Testis (tissue), 3 donors: ENCODE data around the gene CDC27. TPM values are rescaled to one million over a fixed set of nuclear protein-coding genes. Genes with fewer than 3 reads are reported as not detected.
"Not testable (repeated sequence)": the region's sequence is repeated elsewhere in the genome, so short reads cannot be mapped to it uniquely, and the experiment has no call there.

Source experiments
- DNase-seq: peaks from one replicate; pipeline ENCODE4 v3.0.0-alpha.2; 2019
- H3K27ac ChIP-seq, 2 donors: fragments of 200-600 bp; sonication (generic); one replicate each; pipeline ENCODE4 v1.5.1; 2019
- H3K27me3 ChIP-seq: fragments of 200-600 bp; sonication (generic); one replicate; pipeline ENCODE4 v1.5.1; 2019
- H3K36me3 ChIP-seq: fragments of 200-600 bp; sonication (generic); one replicate; pipeline ENCODE4 v1.5.1; 2017; ENCODE audit warnings: low read depth; ENCODE audit errors: missing control alignments
- H3K4me1 ChIP-seq: fragments of 200-600 bp; sonication (generic); one replicate; pipeline ENCODE4 v1.5.1; 2019
- H3K4me3 ChIP-seq, 2 donors: fragments of 200-600 bp; sonication (generic); one replicate each; pipeline ENCODE4 v1.5.1; 2017 to 2019
- H3K9me3 ChIP-seq: fragments of 200-600 bp; sonication (generic); one replicate; pipeline ENCODE4 v1.5.1; 2017
- CTCF ChIP-seq, 3 experiments: fragments of 450-650 bp in 2 of 3; fragments of 200-600 bp in 1 of 3; sonication (generic) in 1 of 3; IDR thresholded peaks; one replicate each; pipeline ENCODE4 v1.5.1; 2016 to 2019; ENCODE audit warnings: antibody characterized with exemption in 3 of 3, mild to moderate bottlenecking in 2 of 3, moderate library complexity in 1 of 3
- POLR2A ChIP-seq: fragments of 450-650 bp; IDR thresholded peaks from one replicate; pipeline ENCODE4 v1.6.1; 2017; ENCODE audit warnings: antibody characterized with exemption, mild to moderate bottlenecking, moderate library complexity
- WGBS, 2 donors: methylation state at CpG; one replicate each; pipeline ENCODE4 v1.1.5; 2018; 5-methylcytosine and 5-hydroxymethylcytosine counted together
- intact Hi-C: fragments of 100-400 bp; cut with DNase I; formaldehyde crosslinking; loops from one replicate; pipeline ENCODE4 v1.15.1; 2023; ENCODE audit warnings: low total_unique reads
- polyA plus RNA-seq: library from polyadenylated mRNA; stranded (reverse); fragments of 350-450 nt; fragmentation: Illumina TruSeq; extraction: RNeasy Lipid Tissue Mini Kit (QIAGEN cat#74804); gene quantifications from one replicate; pipeline ENCODE4 v1.2.3, GENCODE V29; 2014; ENCODE audit warnings: low read depth, low replicate concordance; ENCODE audit not compliant: insufficient read depth
- total RNA-seq, 2 donors: library from RNA; depleted of rRNA; stranded (reverse); fragments of >200 nt; gene quantifications; one replicate each; pipeline ENCODE4 v1.2.3, GENCODE V29; 2016

The CDC27 gene
- total and polyA plus RNA-seq, 3 donors from 2014 or later = 74.6 to 99.8 (median 85.8) TPM

- Histone ChIP-seq H3K27ac (no peak overlapping the region), H3K4me3 (no peak overlapping the region), H3K27me3 (no peaks in the 10 kb centered on the region), H3K9me3 (no peaks in the 10 kb centered on the region), H3K4me1 (peaks cover 5% of the 10 kb centered on the region), H3K36me3 (no peaks in the 10 kb centered on the region)
- 82 to 92% methylated on average over 1 of the region's 1 CpG for WGBS, 2 donors
- DNase-seq = no peak
- intact Hi-C loops = no loop called here
- TF ChIP-seq POLR2A (no peak), CTCF (IDR thresholded peaks at IDR 0.05) (no peak)
Measured at GRCh38 chr17:47180337-47180736, 8.8 kb downstream of the CDC27 start.

GRCh38 chr17:47179141-47179540 is 10.0 kb downstream of the CDC27 start:
- H3K27me3 ChIP-seq = no peaks in the 10 kb centered on the region
- no peak for DNase-seq
- TF ChIP-seq POLR2A (no peak), CTCF (IDR thresholded peaks at IDR 0.05) (no peak)
- whole genome bisulfite sequencing, 2 donors = 79 to 91% methylated on average over 3 of the region's 3 CpGs
- no peaks in the 10 kb centered on the region for H3K36me3 ChIP-seq
- intact Hi-C loops = no loop called here
- H3K27ac ChIP-seq = no peak overlapping the region
- no peak overlapping the region for H3K4me3 ChIP-seq
- H3K4me1 ChIP-seq = peaks cover 5% of the 10 kb centered on the region
- no peaks in the 10 kb centered on the region for H3K9me3 ChIP-seq

GRCh38 chr17:47177261-47177660 is 11.8 kb downstream of the CDC27 start:
- intact Hi-C loops = no loop called here
- no peak for TF ChIP-seq CTCF (IDR thresholded peaks at IDR 0.05)
- no peak for TF ChIP-seq POLR2A
- Histone ChIP-seq H3K4me1 (peaks cover 5% of the 10 kb centered on the region), H3K36me3 (no peaks in the 10 kb centered on the region), H3K27ac (no peak overlapping the region), H3K27me3 (no peaks in the 10 kb centered on the region), H3K9me3 (no peaks in the 10 kb centered on the region), H3K4me3 (no peak overlapping the region)
- DNase-seq = no peak
- 92 to 93% methylated on average over 7 of the region's 7 CpGs for WGBS, 2 donors

GRCh38 chr17:47176389-47176826 is 12.7 kb downstream of the CDC27 start:
- TF ChIP-seq POLR2A = no peak
- TF ChIP-seq CTCF (IDR thresholded peaks at IDR 0.05) = no peak
- 68 to 69% methylated on average over 2 of the region's 2 CpGs for WGBS, 2 donors

GRCh38 chr17:47174823-47175222 is 14.3 kb downstream of the CDC27 start:
- H3K27me3 ChIP-seq, H3K4me1 ChIP-seq, H3K36me3 ChIP-seq, H3K4me3 ChIP-seq, DNase-seq, H3K9me3 ChIP-seq, H3K27ac ChIP-seq, intact Hi-C loops: not testable (repeated sequence)
- 95% methylated on average over 8 of the region's 8 CpGs for WGBS, 2 donors

More at GRCh38 chr17:47176389-47176826, 12.7 kb downstream of the CDC27 start:
- Histone ChIP-seq H3K9me3 (no peaks in the 10 kb centered on the region), H3K27ac (no peak overlapping the region), H3K4me3 (no peak overlapping the region), H3K27me3 (no peaks in the 10 kb centered on the region), H3K4me1 (peaks cover 5% of the 10 kb centered on the region), H3K36me3 (no peaks in the 10 kb centered on the region)
- intact Hi-C loops = no loop called here
- DNase-seq = no peak
